HepG2 (cell line): ENCODE measurements around the gene ASTN2. TPM values are rescaled to one million over a fixed set of nuclear protein-coding genes. Genes with fewer than 3 reads are reported as not detected.

Source experiments
- ATAC-seq: fragments of 200-7000 bp; cut with Tn5 transposase; 3 replicates; pipeline ENCODE4 v1.9.1; 2020; ENCODE audit warnings: mild to moderate bottlenecking, moderate library complexity
- BruUV-seq: library from RNA; stranded (reverse); fragments of 400-500 nt; replicated peaks from 2 replicates; lab custom pipeline; 2021; lab: Mats Ljungman, UMichigan
- CTCF ChIA-PET: fragments of 300-600 bp; formaldehyde crosslinking; extraction: SDS; loops from one replicate; lab custom pipeline; 2021; ENCODE audit warnings: low total read pairs, inconsistent platforms, low intra/inter-chr PET ratio; lab: Yijun Ruan, JAX
- POLR2A ChIA-PET: fragments of 350-600 bp; sonication (Branson Sonifier 250); formaldehyde crosslinking; loops from one replicate; lab custom pipeline; 2020; ENCODE audit warnings: antibody characterized with exemption, inconsistent platforms; lab: Yijun Ruan, JAX
- DNase-seq: peaks from one replicate; pipeline ENCODE4 v3.0.0-alpha.2; 2015; ENCODE audit warnings: low spot score
- FAIRE-seq: peaks from 3 replicates; lab custom pipeline; 2011; peaks lifted over from hg19 to GRCh38; lab: Jason Lieb, UNC
- H2AFZ ChIP-seq: one replicate; pipeline ENCODE4 v1.6.1; 2011; ENCODE audit warnings: low read length, inconsistent platforms
- H3K27ac ChIP-seq: fragments of 300-600 bp; 3 replicates; pipeline ENCODE4 v1.8.0; 2011; ENCODE audit warnings: mixed run types, mild to moderate bottlenecking, mixed read lengths, low read length, inconsistent platforms; ENCODE audit not compliant: insufficient read depth; ENCODE audit errors: extremely low read length
- H3K27me3 ChIP-seq, 2 experiments: fragments of 200-600 bp in 1 of 2; 2 replicates in 1 of 2; 3 replicates in 1 of 2; pipeline versions ENCODE4 v1.6.0 to v1.8.0; 2011; ENCODE audit warnings: low read length in 2 of 2, mild to moderate bottlenecking in 2 of 2, moderate library complexity in 2 of 2, inconsistent platforms in 1 of 2; ENCODE audit not compliant: insufficient read depth in 2 of 2, control insufficient read depth in 1 of 2
- H3K36me3 ChIP-seq, 2 experiments: fragments of 200-600 bp in 1 of 2; replicated peaks in 1 of 2; 2 replicates in 1 of 2; 3 replicates in 1 of 2; pipeline versions ENCODE4 v1.5.1 to v1.8.0; 2011; ENCODE audit warnings: low read length in 2 of 2, inconsistent platforms in 1 of 2; ENCODE audit not compliant: insufficient read depth in 2 of 2, control insufficient read depth in 1 of 2
- H3K4me1 ChIP-seq: 2 replicates; pipeline ENCODE4 v1.5.1; 2012; ENCODE audit warnings: low read length, inconsistent platforms; ENCODE audit not compliant: insufficient read depth
- H3K4me2 ChIP-seq: 2 replicates; pipeline ENCODE4 v1.6.0; 2011; ENCODE audit warnings: low read depth, low read length, inconsistent platforms
- H3K4me3 ChIP-seq, 3 experiments: fragments of 200-600 bp in 1 of 3; sonication (generic), shearing (Covaris generic) in 1 of 3; replicated peaks in 1 of 3; 2 replicates each; pipeline ENCODE4 v1.5.1; 2011 to 2016; ENCODE audit warnings: low read length in 3 of 3, inconsistent platforms in 2 of 3, low read depth in 2 of 3, mild to moderate bottlenecking in 2 of 3, control low read depth in 1 of 3, mixed read lengths in 1 of 3; ENCODE audit not compliant: insufficient read depth in 1 of 3
- H3K79me2 ChIP-seq: one replicate; pipeline ENCODE4 v1.6.1; 2011; ENCODE audit warnings: low read length, inconsistent platforms; ENCODE audit not compliant: insufficient read depth
- H3K9ac ChIP-seq: 2 replicates; pipeline ENCODE4 v1.6.0; 2011; ENCODE audit warnings: mild to moderate bottlenecking, low read depth, low read length, inconsistent platforms; ENCODE audit not compliant: insufficient read depth
- H3K9me3 ChIP-seq: 2 replicates; pipeline ENCODE4 v1.5.1; 2012; ENCODE audit warnings: mild to moderate bottlenecking, low read length
- H4K20me1 ChIP-seq: 2 replicates; pipeline ENCODE4 v1.6.0; 2011; ENCODE audit warnings: inconsistent platforms, mild to moderate bottlenecking, low read length, moderate library complexity; ENCODE audit not compliant: insufficient read depth
- HIVEP1 ChIP-seq: sonication (generic); formaldehyde crosslinking; IDR thresholded peaks from 2 replicates; pipeline ENCODE4 v1.4.0; 2020; ENCODE audit warnings: mild to moderate bottlenecking, missing genetic modification reagents
- IRF9 ChIP-seq: sonication (generic); formaldehyde crosslinking; IDR thresholded peaks from 2 replicates; pipeline ENCODE4 v1.8.0; 2022; ENCODE audit warnings: missing genetic modification reagents, mild to moderate bottlenecking, borderline replicate concordance
- PAWR ChIP-seq: sonication (generic); formaldehyde crosslinking; IDR thresholded peaks from 2 replicates; pipeline ENCODE4 v1.4.0; 2020; ENCODE audit warnings: missing genetic modification reagents, mild to moderate bottlenecking, borderline replicate concordance
- SAFB2 ChIP-seq: sonication (generic); formaldehyde crosslinking; IDR thresholded peaks from 2 replicates; pipeline ENCODE4 v1.5.1; 2020; ENCODE audit warnings: missing genetic modification reagents, low read depth, mild to moderate bottlenecking, borderline replicate concordance
- TOPORS ChIP-seq: sonication (generic); formaldehyde crosslinking; IDR thresholded peaks from 2 replicates; pipeline ENCODE4 v1.8.0; 2023; ENCODE audit warnings: mild to moderate bottlenecking, missing genetic modification reagents
- ZNF704 ChIP-seq: sonication (generic); formaldehyde crosslinking; IDR thresholded peaks from 2 replicates; pipeline ENCODE4 v1.8.1; 2023; ENCODE audit warnings: mild to moderate bottlenecking, inconsistent platforms, moderate library complexity, missing genetic modification reagents, borderline replicate concordance
- ZZZ3 ChIP-seq: sonication (generic); formaldehyde crosslinking; IDR thresholded peaks from 2 replicates; pipeline ENCODE4 v1.4.0; 2020; ENCODE audit warnings: missing genetic modification reagents, mild to moderate bottlenecking, borderline replicate concordance
- in situ Hi-C: cut with HindIII; loops from 2 replicates; pipeline ENCODE4 v1.10.0; 2017; ENCODE audit warnings: low pct_unique_long_range_greater_than_20kb; ENCODE audit not compliant: extremely low pct_ligation_motif_present
- intact Hi-C: fragments of 100-400 bp; cut with micrococcal nuclease; formaldehyde crosslinking; loops from one replicate; pipeline ENCODE4 v1.10.0; 2022; ENCODE audit not compliant: unreplicated experiment
- polyA plus RNA-seq, 8 experiments: library from polyadenylated mRNA; depleted of rRNA in 3 of 8; stranded (reverse) in 7 of 8; unstranded in 1 of 8; fragments of >200 nt; fragmentation: Illumina TruSeq in 4 of 8; extraction: Trizol in 4 of 8; gene quantifications; 2 replicates each; pipeline versions ENCODE4 v1.2.1 to v1.2.3, GENCODE V29; 2011 to 2016; ENCODE audit warnings: low read depth in 4 of 8, missing spikeins in 1 of 8, mixed read lengths in 1 of 8; ENCODE audit not compliant: insufficient read depth in 1 of 8
- total RNA-seq, 5 experiments: library from RNA; depleted of rRNA; stranded (reverse); fragments of >200 nt; fragmentation: Illumina TruSeq; extraction: Trizol; gene quantifications; 2 replicates each; pipeline ENCODE4 v1.2.3, GENCODE V29; 2016; ENCODE audit warnings: low read depth in 1 of 5
- TF ChIP-seq, protein P1 (sequence below): sonication (generic); formaldehyde crosslinking; IDR thresholded peaks from 2 replicates; pipeline ENCODE4 v1.8.0; 2022; ENCODE audit warnings: missing genetic modification reagents, mild to moderate bottlenecking, moderate library complexity, borderline replicate concordance
- TF ChIP-seq, protein P2 (sequence below): sonication (generic); formaldehyde crosslinking; IDR thresholded peaks from 2 replicates; pipeline ENCODE4 v1.5.0; 2020; ENCODE audit warnings: missing genetic modification reagents

Gene ASTN2
- total and polyA plus RNA-seq, 2 of the 13 experiments (the other 11 are each of a cell fraction or from before 2014, with no cell fraction given): 5.2 to 13.5 TPM

DNA sequence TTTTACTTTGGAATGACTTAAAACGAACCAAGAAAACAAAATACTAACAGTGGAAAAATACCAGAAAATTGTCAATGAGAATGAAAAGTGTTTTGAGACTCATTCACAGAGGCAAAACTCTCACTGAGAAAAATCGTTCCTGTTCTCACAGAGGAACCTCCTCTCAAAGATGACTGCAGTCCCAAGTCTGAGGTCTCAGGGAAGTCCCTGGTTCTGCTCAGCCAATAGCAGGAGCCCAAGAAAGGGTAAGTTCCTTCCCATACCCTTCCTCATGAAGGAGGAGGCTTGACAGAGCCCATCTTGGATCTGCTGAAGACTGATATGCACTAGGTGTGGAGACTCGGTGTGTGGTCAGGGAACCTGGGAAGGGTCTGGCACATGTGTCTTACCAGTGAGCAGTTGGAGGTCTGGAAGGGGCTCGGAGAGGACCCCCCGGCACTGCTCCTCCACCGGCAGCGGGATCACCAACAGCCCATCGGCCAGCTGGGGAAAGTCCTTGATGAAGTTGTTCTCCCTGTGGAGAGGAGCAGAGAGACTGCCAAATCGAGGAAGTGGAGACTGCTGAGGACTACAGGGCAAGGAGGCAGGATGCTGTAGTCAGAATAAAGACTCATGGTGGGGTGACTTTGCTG lies 681.7 kb downstream of the ASTN2 start (continued):
- no peak for TF ChIP-seq HIVEP1 (CRISPR knock-in tag)
- no peak for TF ChIP-seq IRF9 (CRISPR knock-in tag)
- TF ChIP-seq PAWR: no peak
- no peak for TF ChIP-seq SAFB2 (CRISPR knock-in tag)

- Histone ChIP-seq H3K27me3 (no peaks in the 10 kb centered on the region), H3K9ac (no peak overlapping the region), H3K9me3 (no peaks in the 10 kb centered on the region), H3K4me2 (no peak overlapping the region), H3K4me3 (no peak overlapping the region), H2AFZ (no peak overlapping the region), H3K79me2 (no peaks in the 10 kb centered on the region), H3K4me1 (no peaks in the 10 kb centered on the region)
- in situ Hi-C loops: loop anchor here (25.0 kb wide), 1 partner anchor 686 kb away; the partner anchor contains the start of gene ASTN2
- POLR2A ChIA-PET: no interaction called here
- ATAC-seq: no peak
- intact Hi-C loops: no loop called here
- no peak for DNase-seq
- no TSS peak for BruUV-seq
- TF ChIP-seq, protein P1, sequence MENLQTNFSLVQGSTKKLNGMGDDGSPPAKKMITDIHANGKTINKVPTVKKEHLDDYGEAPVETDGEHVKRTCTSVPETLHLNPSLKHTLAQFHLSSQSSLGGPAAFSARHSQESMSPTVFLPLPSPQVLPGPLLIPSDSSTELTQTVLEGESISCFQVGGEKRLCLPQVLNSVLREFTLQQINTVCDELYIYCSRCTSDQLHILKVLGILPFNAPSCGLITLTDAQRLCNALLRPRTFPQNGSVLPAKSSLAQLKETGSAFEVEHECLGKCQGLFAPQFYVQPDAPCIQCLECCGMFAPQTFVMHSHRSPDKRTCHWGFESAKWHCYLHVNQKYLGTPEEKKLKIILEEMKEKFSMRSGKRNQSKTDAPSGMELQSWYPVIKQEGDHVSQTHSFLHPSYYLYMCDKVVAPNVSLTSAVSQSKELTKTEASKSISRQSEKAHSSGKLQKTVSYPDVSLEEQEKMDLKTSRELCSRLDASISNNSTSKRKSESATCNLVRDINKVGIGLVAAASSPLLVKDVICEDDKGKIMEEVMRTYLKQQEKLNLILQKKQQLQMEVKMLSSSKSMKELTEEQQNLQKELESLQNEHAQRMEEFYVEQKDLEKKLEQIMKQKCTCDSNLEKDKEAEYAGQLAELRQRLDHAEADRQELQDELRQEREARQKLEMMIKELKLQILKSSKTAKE (CRISPR knock-in tag): no peak
- TF ChIP-seq, protein P2, sequence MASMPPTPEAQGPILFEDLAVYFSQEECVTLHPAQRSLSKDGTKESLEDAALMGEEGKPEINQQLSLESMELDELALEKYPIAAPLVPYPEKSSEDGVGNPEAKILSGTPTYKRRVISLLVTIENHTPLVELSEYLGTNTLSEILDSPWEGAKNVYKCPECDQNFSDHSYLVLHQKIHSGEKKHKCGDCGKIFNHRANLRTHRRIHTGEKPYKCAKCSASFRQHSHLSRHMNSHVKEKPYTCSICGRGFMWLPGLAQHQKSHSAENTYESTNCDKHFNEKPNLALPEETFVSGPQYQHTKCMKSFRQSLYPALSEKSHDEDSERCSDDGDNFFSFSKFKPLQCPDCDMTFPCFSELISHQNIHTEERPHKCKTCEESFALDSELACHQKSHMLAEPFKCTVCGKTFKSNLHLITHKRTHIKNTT: no peak
- TF ChIP-seq ZZZ3 (CRISPR knock-in tag): no peak
- TF ChIP-seq TOPORS (CRISPR knock-in tag): no peak
- no peak for TF ChIP-seq ZNF704
- TF ChIP-seq, all 625 proteins: peak for 0
- FAIRE-seq: no peak
- Histone ChIP-seq H3K36me3 (no peaks in the 10 kb centered on the region), H4K20me1 (no peaks in the 10 kb centered on the region), H3K27ac (no peak overlapping the region)
- CTCF ChIA-PET: no interaction called here
These were observed 688.3 kb downstream of the ASTN2 start for GRCh38 chr9:116726602-116727001.
